ENCODE measurements around the gene DLL4. TPM values are rescaled to one million over a fixed set of nuclear protein-coding genes. Genes with fewer than 3 reads are reported as not detected.

Gene DLL4
- total and polyA plus RNA-seq, 10 of the 15 experiments (the other 5 are each of a cell fraction or from before 2014, with no cell fraction given), result 0.04 to 0.16 (median 0.09) TPM; not detected in 6

- TF ChIP-seq CEBPZ (IDR thresholded peaks at IDR 0.05; ENCODE audit: low read depth, low read length) (no peak), RUNX3 (IDR thresholded peaks at IDR 0.05; ENCODE audit: low read length) (no peak; the same call in 1 of the 2 replicates), ZBTB4 (CRISPR knock-in tag; IDR thresholded peaks at IDR 0.05) (no peak), TCF12 (IDR thresholded peaks at IDR 0.05; ENCODE audit: low read depth, low read length) (peak; percentile 87), ZNF384 (IDR thresholded peaks at IDR 0.05; ENCODE audit: borderline replicate concordance, low read depth, low read length) (no peak), IKZF1 (conservative IDR thresholded peaks at IDR 0.05) (peak; percentile 75), IRF4 (IDR thresholded peaks at IDR 0.05; ENCODE audit: low read depth, low read length) (no peak), SMAD1 (IDR thresholded peaks at IDR 0.05; ENCODE audit: low read depth, partially characterized antibody) (no peak), TAF1 (IDR thresholded peaks at IDR 0.05; ENCODE audit: borderline replicate concordance, low read depth, low read length) (no peak), SIN3A (IDR thresholded peaks at IDR 0.05; ENCODE audit: low read depth, low read length) (0 out of 2 replicates have a peak, but pooled peaks have one; percentile 44), KDM1A (IDR thresholded peaks at IDR 0.05; ENCODE audit: borderline replicate concordance) (no peak), SUZ12 (IDR thresholded peaks at IDR 0.05; ENCODE audit: unreplicated experiment) (no peak), ZNF217 (IDR thresholded peaks at IDR 0.05) (0 out of 2 replicates have a peak, but pooled peaks have one; percentile 43)
Measured at GRCh38 chr15:40906091-40906990, 22.8 kb upstream of the DLL4 start (continued).

All from GM12878 (cell line).